ENCODE results near the gene SRRT.

Gene SRRT, protein sequence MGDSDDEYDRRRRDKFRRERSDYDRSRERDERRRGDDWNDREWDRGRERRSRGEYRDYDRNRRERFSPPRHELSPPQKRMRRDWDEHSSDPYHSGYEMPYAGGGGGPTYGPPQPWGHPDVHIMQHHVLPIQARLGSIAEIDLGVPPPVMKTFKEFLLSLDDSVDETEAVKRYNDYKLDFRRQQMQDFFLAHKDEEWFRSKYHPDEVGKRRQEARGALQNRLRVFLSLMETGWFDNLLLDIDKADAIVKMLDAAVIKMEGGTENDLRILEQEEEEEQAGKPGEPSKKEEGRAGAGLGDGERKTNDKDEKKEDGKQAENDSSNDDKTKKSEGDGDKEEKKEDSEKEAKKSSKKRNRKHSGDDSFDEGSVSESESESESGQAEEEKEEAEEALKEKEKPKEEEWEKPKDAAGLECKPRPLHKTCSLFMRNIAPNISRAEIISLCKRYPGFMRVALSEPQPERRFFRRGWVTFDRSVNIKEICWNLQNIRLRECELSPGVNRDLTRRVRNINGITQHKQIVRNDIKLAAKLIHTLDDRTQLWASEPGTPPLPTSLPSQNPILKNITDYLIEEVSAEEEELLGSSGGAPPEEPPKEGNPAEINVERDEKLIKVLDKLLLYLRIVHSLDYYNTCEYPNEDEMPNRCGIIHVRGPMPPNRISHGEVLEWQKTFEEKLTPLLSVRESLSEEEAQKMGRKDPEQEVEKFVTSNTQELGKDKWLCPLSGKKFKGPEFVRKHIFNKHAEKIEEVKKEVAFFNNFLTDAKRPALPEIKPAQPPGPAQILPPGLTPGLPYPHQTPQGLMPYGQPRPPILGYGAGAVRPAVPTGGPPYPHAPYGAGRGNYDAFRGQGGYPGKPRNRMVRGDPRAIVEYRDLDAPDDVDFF

DNA sequence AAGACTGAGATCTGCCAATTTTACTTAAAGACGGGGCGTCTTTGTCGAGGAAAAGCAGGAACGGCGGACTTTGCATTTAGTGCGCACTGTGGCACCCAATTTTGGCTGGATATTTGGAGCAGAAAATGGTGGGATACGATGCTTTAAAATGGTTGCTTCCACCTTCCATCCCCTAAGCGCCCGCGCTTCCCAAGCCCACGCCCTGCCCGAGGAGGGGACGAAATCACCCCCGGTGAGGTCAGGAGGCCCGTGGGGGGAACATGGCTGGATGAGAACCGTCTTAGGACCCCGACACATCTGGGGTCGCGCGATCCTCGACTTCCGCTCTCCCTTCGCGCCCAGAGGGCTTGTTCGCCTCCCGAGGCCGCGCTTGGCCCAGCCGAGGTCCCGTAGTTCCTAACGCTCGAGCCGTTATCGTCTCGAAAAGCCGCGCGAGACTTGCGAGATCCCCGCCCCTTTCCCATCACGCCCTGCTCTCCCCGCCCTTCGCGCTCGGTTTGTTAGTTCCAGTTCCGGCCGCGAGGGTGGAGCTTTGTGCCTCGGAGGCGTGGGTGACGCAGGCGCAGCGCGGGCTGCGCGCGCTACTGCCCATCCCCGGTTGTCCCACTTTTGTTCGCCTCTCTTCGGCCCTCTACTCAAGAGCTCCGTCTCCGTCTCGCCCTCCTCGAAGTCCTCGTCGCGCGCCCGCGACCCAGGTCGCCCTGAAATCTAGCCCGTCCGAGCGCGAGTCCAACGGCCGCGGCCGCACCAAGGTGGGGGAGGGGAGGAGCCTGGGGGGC lies at the start of gene SRRT:
TSS of gene SRRT (plus strand) at position 527 of the 779 bp plus-strand sequence. CDS start 488 bp downstream, outside the sequence.
- no peaks in the 10 kb centered on the region for H3K27me3 ChIP-seq (ENCODE audit: control insufficient read depth, insufficient read depth, low read length)
- H3K4me3 ChIP-seq (ENCODE audit: low read length) = peak within 1 kb of the TSS; percentile 98
- H3K9ac ChIP-seq (ENCODE audit: low read length) = peak within 1 kb of the TSS; percentile 91
- H3K36me3 ChIP-seq (ENCODE audit: control insufficient read depth, low read depth, low read length) = peaks cover 68% of the 10 kb centered on the region
- peaks cover 8% of the 10 kb centered on the region for H3K4me1 ChIP-seq (ENCODE audit: control insufficient read depth, low read depth, low read length)
- H3K27ac ChIP-seq (ENCODE audit: low read length) = peak within 1 kb of the TSS; percentile 70
- H3K9me3 ChIP-seq (ENCODE audit: control insufficient read depth, low read depth, low read length) = no peaks in the 10 kb centered on the region

DNA sequence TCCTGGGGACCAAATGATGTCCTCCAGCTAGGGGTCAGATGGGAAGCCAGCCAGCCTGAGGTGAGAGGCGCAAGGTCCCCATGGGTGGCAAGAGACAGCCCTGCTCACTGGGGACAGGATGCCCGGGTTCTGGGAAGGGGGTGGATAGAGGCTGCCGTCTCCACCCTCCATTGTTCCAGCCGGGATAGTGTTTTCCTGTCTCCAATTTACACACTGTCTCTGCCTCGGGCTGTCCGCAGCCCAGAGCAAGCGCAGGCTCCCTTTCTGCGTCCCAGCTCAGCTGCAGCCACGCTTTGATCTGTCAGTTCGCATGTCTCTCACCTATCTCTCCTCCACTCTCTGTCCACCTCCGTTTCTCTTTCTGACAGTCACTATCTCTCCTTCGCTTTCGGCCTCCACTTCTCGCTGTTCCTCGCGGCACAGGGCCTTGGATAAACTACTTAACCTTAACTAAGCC lies 49.7 kb upstream of the SRRT start:
- Histone ChIP-seq H3K9me3 (ENCODE audit: control insufficient read depth, low read depth, low read length) (no peaks in the 10 kb centered on the region), H3K4me1 (ENCODE audit: control insufficient read depth, low read depth, low read length) (no peaks in the 10 kb centered on the region), H3K27ac (ENCODE audit: low read length) (no peak overlapping the region), H3K36me3 (ENCODE audit: control insufficient read depth, low read depth, low read length) (peaks cover 35% of the 10 kb centered on the region), H3K9ac (ENCODE audit: low read length) (peak overlapping the region; percentile 90), H3K27me3 (ENCODE audit: control insufficient read depth, insufficient read depth, low read length) (no peaks in the 10 kb centered on the region), H3K4me3 (ENCODE audit: low read length) (peak overlapping the region; percentile 93)

DNA sequence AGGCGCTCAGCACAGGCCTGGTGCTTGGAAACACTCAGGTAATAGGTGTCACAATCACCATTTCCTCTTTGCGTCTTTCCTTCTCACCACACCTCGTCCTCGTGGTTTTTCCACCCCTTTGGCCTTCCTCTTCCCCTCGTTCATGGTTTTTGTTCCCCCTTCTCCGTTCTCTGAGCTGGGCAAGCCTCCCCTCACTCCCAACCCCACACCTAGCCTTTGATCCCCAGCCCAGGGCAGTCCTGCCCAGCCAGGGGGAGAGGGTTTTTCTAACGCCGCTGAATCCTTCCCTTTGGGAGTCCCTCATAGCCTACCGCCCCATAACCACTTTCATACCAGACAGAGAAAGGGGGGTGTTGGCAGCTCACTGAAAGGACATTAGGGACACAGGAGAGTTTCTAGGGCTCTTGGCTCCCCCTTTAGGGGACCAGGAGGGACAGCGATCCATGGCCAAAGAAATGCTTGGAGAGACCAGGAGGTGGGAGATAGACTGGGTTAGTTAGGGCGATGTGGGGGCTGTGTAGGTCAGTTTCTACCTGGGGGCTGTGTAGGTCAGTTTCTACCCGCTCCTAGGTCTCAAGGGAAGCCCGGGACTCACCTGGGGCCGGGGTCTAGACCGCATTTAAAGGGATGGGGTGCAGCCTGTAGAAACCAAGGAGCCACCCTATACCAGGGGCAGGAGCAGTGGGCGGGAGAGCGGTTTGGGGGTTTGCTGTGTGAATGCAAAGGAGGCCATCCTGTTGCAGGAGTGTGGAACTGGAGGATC lies 49.0 kb upstream of the SRRT start:
- Histone ChIP-seq H3K36me3 (ENCODE audit: control insufficient read depth, low read depth, low read length) (peaks cover 29% of the 10 kb centered on the region), H3K9ac (ENCODE audit: low read length) (peak overlapping the region; percentile 90), H3K9me3 (ENCODE audit: control insufficient read depth, low read depth, low read length) (no peaks in the 10 kb centered on the region), H3K27ac (ENCODE audit: low read length) (peak overlapping the region; percentile 29), H3K27me3 (ENCODE audit: control insufficient read depth, insufficient read depth, low read length) (no peaks in the 10 kb centered on the region), H3K4me1 (ENCODE audit: control insufficient read depth, low read depth, low read length) (no peaks in the 10 kb centered on the region), H3K4me3 (ENCODE audit: low read length) (peak overlapping the region; percentile 93)

DNA sequence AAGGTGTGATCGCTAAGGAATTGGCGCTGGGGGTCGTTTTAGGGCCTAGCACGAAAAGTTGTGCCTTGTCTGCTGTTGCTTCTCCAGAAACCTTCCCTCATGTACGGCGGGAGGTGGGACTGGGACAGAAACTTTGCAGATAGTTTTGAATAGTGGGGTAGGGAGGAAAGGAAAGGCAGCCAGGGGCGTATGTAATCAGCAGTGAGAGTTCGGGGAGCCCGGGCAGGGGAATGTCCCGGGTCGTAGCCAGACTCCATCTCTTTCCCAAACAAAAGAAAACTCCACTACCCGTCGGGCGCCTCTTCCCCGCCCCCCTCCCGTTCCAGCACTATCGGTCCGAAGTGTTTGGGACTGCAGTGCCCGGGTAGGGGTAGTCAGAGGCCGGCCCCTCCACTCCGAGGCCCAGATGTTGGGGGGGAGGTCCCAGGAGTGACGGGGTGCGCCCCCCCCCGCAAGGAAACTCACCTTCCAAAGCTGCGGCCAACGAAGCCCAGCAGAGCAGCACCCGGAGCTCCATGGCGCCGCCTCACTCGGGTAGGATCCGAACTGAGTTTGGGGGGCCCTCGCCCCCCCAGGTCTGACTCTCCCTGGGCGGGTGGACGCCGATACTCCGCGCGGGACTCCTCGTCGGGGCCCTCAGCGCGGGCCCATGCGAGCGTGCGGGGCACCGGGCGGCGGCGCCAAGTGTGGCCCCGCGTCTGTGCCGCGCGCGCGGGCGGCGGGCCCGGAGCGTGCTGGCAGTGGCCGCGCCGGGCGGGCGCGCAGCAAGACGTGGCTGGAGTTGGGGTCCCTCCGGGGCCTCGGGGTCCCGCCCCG lies 48.2 kb upstream of the SRRT start:
- Histone ChIP-seq H3K9me3 (ENCODE audit: control insufficient read depth, low read depth, low read length) (no peaks in the 10 kb centered on the region), H3K27me3 (ENCODE audit: control insufficient read depth, insufficient read depth, low read length) (no peaks in the 10 kb centered on the region), H3K36me3 (ENCODE audit: control insufficient read depth, low read depth, low read length) (peaks cover 26% of the 10 kb centered on the region), H3K9ac (ENCODE audit: low read length) (peak overlapping the region; percentile 90), H3K4me1 (ENCODE audit: control insufficient read depth, low read depth, low read length) (no peaks in the 10 kb centered on the region), H3K4me3 (ENCODE audit: low read length) (peak overlapping the region; percentile 93), H3K27ac (ENCODE audit: low read length) (peak overlapping the region; percentile 29)

DNA sequence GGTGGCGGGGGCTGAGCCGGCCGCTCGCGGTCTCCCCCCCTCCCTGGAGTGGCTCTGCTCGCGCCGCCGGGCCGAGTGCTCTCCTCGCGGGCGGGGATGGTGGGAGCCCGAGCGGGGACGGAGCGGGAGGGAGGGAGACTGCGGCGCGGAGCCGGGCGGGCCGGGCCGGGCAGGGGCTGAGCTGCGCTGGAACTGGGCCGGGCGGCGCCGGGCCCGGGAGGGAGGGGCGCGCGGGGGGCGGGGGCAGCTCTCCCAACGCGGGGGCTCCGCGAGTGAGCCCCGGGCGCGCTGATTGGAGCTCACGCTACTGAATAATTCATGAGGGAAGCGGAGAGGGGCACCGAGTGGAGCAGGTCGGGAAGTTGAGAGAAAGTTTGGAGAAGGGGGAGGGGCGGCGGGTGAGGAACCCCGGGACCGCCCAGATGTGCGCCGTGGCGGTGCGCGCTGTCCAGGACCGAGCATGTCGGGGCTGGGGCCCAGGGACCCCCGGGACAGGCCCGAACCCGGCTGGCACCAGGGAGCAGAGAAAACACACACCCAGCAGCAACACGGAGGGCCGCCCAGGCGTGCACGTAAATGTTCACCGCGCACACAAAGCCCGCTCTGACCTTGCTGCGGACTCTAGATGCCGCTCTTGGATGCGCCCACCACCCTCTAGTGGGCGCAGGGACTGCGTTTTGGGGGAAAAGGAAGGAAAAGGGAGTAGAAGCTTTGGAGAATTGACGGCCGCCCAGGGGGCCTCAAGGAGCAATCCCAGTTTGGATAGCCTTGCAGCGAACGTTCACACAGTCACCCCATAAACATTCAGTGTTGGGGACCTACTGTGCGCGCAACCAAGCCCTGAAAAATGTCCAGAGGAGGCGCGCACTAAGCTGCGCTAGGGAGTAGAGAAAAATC lies 47.3 kb upstream of the SRRT start, which contains the start of gene EPHB4:
TSS of gene EPHB4 (minus strand) at position 194 of the 897 bp plus-strand sequence. CDS start 493 bp downstream, outside the sequence.
- H3K9ac ChIP-seq (ENCODE audit: low read length) = peak within 1 kb of the TSS; percentile 90
- H3K4me1 ChIP-seq (ENCODE audit: control insufficient read depth, low read depth, low read length) = no peaks in the 10 kb centered on the region
- H3K27me3 ChIP-seq (ENCODE audit: control insufficient read depth, insufficient read depth, low read length) = no peaks in the 10 kb centered on the region
- H3K4me3 ChIP-seq (ENCODE audit: low read length) = peak within 1 kb of the TSS; percentile 93
- peaks cover 17% of the 10 kb centered on the region for H3K36me3 ChIP-seq (ENCODE audit: control insufficient read depth, low read depth, low read length)
- H3K27ac ChIP-seq (ENCODE audit: low read length) = peak within 1 kb of the TSS; percentile 29
- no peaks in the 10 kb centered on the region for H3K9me3 ChIP-seq (ENCODE audit: control insufficient read depth, low read depth, low read length)

DNA sequence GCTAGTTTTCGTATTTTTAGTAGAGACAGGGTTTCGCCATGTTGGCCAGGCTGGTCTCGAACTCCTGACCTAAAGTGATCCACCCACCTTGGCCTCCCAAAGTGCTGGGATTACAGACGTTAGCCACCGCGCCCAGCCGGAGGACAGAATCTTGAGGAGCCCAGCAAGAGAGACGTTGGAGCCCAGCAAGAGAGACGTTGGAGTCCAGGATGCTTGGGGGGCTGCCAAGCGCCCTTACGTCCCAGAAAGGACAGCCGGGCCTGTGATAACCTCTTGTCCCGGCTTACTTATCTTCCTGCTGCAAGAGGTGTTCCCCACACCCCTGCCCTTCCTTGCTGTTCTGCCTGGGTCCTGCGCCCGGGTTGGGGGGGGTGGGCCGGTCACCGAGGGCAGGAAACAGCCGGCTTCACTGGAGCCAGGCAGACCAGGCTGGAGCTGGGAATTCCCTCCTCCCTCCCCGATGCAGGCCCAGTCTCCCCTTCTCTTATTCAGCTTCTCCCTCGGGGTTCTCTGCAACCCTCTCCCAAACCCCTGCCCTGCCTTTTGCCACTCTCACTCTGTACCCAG lies 45.7 kb upstream of the SRRT start:
- H3K27ac ChIP-seq (ENCODE audit: low read length) = no peak overlapping the region
- H3K36me3 ChIP-seq (ENCODE audit: control insufficient read depth, low read depth, low read length) = peaks cover under 1% of the 10 kb centered on the region
- no peaks in the 10 kb centered on the region for H3K27me3 ChIP-seq (ENCODE audit: control insufficient read depth, insufficient read depth, low read length)
- H3K9me3 ChIP-seq (ENCODE audit: control insufficient read depth, low read depth, low read length) = no peaks in the 10 kb centered on the region
- H3K4me3 ChIP-seq (ENCODE audit: low read length) = no peak overlapping the region
- H3K9ac ChIP-seq (ENCODE audit: low read length) = no peak overlapping the region
- H3K4me1 ChIP-seq (ENCODE audit: control insufficient read depth, low read depth, low read length) = no peaks in the 10 kb centered on the region

DNA sequence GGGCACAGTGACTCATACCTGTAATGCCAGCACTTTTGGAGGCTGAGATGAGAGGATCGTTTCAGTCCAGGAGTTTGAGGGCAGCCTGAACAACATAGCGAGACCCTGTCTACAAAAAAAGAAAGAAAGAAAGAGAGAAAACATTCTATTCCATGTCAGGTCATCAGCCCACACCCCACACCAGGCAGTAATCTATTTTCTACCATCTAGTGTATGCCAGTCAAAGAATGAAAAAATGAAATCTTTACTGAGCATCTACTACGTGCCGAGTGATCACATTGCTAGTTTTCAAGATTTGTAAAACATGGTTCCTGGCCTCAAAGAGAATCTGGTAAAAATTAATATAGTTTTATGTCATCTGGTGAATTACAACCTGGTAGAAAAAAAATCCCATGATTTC lies 44.5 kb upstream of the SRRT start:
- Histone ChIP-seq H3K4me3 (ENCODE audit: low read length) (no peak overlapping the region), H3K27me3 (ENCODE audit: control insufficient read depth, insufficient read depth, low read length) (no peaks in the 10 kb centered on the region), H3K36me3 (ENCODE audit: control insufficient read depth, low read depth, low read length) (no peaks in the 10 kb centered on the region), H3K4me1 (ENCODE audit: control insufficient read depth, low read depth, low read length) (no peaks in the 10 kb centered on the region), H3K9me3 (ENCODE audit: control insufficient read depth, low read depth, low read length) (no peaks in the 10 kb centered on the region), H3K27ac (ENCODE audit: low read length) (no peak overlapping the region), H3K9ac (ENCODE audit: low read length) (no peak overlapping the region)

DNA sequence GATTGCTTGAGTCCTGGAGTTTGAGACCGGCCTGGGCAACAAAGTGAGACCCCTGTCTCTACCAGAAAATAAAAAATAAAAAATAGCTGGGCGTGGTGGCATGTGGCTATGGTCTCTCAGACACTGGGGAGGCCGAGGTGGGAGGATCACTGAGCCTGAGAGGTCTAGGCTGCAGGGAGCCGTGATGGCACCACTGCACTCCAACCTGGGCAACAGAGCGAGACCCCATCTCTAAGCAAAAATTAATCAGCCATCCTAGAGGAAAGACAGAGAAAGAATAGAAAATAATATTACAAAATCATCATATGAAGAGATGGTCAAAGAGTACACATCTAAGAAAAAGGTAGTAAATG lies 42.6 kb upstream of the SRRT start:
- Histone ChIP-seq H3K27me3 (ENCODE audit: control insufficient read depth, insufficient read depth, low read length) (no peaks in the 10 kb centered on the region), H3K27ac (ENCODE audit: low read length) (no peak overlapping the region), H3K9me3 (ENCODE audit: control insufficient read depth, low read depth, low read length) (no peaks in the 10 kb centered on the region), H3K9ac (ENCODE audit: low read length) (no peak overlapping the region), H3K4me3 (ENCODE audit: low read length) (no peak overlapping the region), H3K4me1 (ENCODE audit: control insufficient read depth, low read depth, low read length) (peaks cover 11% of the 10 kb centered on the region), H3K36me3 (ENCODE audit: control insufficient read depth, low read depth, low read length) (no peaks in the 10 kb centered on the region)

Data from iPS-18a (cell line).